Measurements from ENCODE around the gene FOXD3.

FOXD3 gene

DNA sequence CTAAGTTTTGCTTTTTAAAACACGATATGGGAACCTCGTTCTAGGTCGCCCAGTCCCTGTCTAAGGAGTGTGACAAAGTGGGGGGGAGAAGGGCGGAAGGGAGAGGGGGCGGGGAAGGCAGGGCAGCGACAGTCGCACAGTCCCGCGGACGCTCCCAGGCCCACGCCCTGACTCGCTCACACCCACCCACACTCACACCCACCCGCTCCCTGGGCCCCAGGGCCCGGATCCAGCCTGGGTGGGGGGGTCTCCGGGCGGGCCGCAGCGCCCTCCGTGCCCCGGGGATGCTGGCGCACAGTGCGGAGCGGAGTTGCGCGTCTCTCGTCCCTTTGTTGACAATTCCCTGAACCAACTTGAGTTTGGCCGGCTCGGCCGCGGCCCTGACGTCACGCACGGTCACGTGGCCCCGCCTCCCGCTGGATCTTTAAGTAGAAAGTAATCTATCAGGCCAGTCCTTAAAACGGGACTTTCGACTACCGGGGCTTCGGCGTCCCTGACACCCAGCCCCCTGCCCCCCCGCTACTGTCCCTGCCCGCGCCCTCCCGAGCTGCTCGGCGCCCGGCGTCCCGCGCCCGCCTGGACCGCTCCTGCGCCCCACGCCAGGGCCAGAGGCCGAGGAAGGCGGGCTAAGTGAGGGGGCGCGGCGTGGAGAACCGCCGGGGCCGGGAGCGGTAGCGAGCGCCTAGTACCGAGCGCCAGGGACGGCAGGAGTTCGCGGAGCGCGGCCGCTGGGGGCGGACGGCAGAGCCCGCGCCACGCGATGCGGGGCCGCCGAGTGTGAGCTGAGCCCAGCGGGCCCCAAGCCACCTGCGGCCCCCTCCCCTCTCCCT lies at the start of gene FOXD3:
Gene FOXD3 (plus strand): TSS at position 454 of the 830 bp plus-strand sequence. CDS start 492 bp downstream, outside the sequence.
- peak; percentile 13 for DNase-seq (ENCODE audit: low read depth)
- H3K4me3 ChIP-seq (ENCODE audit: low read depth, low read length) = no peak within 1 kb of the TSS
- TF ChIP-seq POLR2A (IDR thresholded peaks at IDR 0.05; ENCODE audit: extremely low read depth, insufficient read length) (no peak), MYC (IDR thresholded peaks at IDR 0.05; ENCODE audit: low read depth, low read length) (no peak), CTCF (IDR thresholded peaks at IDR 0.05; ENCODE audit: low read depth, low read length) (no peak)
- TF ChIP-seq, protein P1, sequence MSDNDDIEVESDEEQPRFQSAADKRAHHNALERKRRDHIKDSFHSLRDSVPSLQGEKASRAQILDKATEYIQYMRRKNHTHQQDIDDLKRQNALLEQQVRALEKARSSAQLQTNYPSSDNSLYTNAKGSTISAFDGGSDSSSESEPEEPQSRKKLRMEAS (IDR thresholded peaks at IDR 0.05; ENCODE audit: low read depth, low read length) = no peak

DNA sequence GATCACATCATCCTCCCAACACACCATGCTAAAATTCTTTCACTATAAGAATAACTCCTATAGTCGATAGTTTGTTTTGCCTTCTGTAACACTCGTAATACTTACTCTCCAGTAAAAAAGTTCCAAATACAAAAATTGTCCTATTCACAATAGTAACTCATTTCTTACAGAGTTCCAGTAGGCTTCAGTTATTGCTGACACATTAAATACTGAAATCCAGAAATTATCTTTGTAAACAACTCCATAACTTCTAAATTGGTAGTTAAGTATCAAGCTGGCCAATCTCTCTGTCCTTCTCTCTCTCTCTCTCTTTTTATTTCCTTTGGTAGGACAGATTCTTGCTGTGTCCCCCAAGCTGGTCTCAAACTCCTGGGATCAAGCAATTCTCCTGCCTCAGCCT lies 49.6 kb upstream of the FOXD3 start:
- no peak for DNase-seq (ENCODE audit: low read depth)
- no peak for TF ChIP-seq POLR2A (IDR thresholded peaks at IDR 0.05; ENCODE audit: extremely low read depth, insufficient read length)
- no peak for TF ChIP-seq CTCF (IDR thresholded peaks at IDR 0.05; ENCODE audit: low read depth, low read length)
- TF ChIP-seq MYC (IDR thresholded peaks at IDR 0.05; ENCODE audit: low read depth, low read length) = no peak
- TF ChIP-seq, protein P1 (IDR thresholded peaks at IDR 0.05; ENCODE audit: low read depth, low read length) = no peak
- H3K4me3 ChIP-seq (ENCODE audit: low read depth, low read length) = no peak overlapping the region

DNA sequence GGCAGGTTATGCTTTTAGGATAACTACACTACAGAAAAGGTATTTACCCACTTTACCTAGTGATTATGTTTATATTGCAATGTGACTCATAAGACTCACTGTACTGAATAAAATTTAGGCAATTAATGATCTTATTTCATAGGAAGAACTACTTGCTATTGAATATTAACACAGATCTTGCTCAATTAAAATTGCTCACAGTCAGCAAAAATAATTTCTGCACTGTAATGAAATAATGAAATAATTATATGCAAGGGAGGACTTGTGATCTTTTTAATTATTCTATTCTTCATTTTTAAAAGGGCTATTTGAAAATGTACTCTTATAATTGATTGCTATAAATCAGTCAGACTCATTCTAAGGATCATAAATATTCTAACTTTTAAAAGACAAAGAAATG lies 48.0 kb upstream of the FOXD3 start:
- DNase-seq (ENCODE audit: low read depth) = no peak
- no peak overlapping the region for H3K4me3 ChIP-seq (ENCODE audit: low read depth, low read length)
- TF ChIP-seq POLR2A (IDR thresholded peaks at IDR 0.05; ENCODE audit: extremely low read depth, insufficient read length) (no peak), MYC (IDR thresholded peaks at IDR 0.05; ENCODE audit: low read depth, low read length) (no peak), CTCF (IDR thresholded peaks at IDR 0.05; ENCODE audit: low read depth, low read length) (no peak)
- TF ChIP-seq, protein P1 (IDR thresholded peaks at IDR 0.05; ENCODE audit: low read depth, low read length) = no peak

- no peak overlapping the region for H3K4me3 ChIP-seq (ENCODE audit: low read depth, low read length)
- no peak for DNase-seq (ENCODE audit: low read depth)
- TF ChIP-seq POLR2A (IDR thresholded peaks at IDR 0.05; ENCODE audit: extremely low read depth, insufficient read length) (no peak), CTCF (IDR thresholded peaks at IDR 0.05; ENCODE audit: low read depth, low read length) (no peak), MYC (IDR thresholded peaks at IDR 0.05; ENCODE audit: low read depth, low read length) (no peak)
- TF ChIP-seq, protein P1 (IDR thresholded peaks at IDR 0.05; ENCODE audit: low read depth, low read length) = no peak
Observed at GRCh38 chr1:63274979-63275378, 47.4 kb upstream of the FOXD3 start.

DNA sequence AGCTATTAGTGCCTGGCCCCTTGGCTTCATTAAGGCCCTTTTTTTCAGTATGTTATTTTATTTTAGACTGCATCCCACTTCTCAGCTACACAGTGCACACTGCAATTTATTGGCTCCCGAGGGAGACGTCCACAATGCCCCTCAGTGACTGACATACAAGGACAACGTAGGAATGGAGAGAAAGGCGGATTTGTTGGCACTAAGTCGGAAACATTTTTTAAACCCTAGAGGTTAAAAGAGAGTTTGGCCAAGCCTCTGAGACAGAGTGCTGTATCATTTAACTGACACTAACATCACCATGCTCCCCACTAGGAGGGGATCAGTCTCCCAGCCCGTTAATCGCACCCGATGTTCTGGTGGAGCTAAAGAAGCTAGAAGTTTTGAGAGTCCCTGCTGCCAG lies 45.7 kb upstream of the FOXD3 start:
- TF ChIP-seq MYC (IDR thresholded peaks at IDR 0.05; ENCODE audit: low read depth, low read length) (no peak), POLR2A (IDR thresholded peaks at IDR 0.05; ENCODE audit: extremely low read depth, insufficient read length) (no peak), CTCF (IDR thresholded peaks at IDR 0.05; ENCODE audit: low read depth, low read length) (no peak)
- TF ChIP-seq, protein P1 (IDR thresholded peaks at IDR 0.05; ENCODE audit: low read depth, low read length) = no peak
- H3K4me3 ChIP-seq (ENCODE audit: low read depth, low read length) = no peak overlapping the region
- DNase-seq (ENCODE audit: low read depth) = no peak
